ENCODE data around the gene GALNT2. TPM values are rescaled to one million over a fixed set of nuclear protein-coding genes. Genes with fewer than 3 reads are reported as not detected.

Gene GALNT2
- total RNA-seq, 1 donor from 2014 or later: 129 TPM

GRCh38 chr1:230152999-230153398 is 86.0 kb downstream of the GALNT2 start:
- Histone ChIP-seq H3K27me3 (no peaks in the 10 kb centered on the region), H3K27ac (no peak overlapping the region), H3K9me3 (no peaks in the 10 kb centered on the region), H3K4me1 (peaks cover under 1 to 29% of the 10 kb centered on the region in 2 donors), H3K4me3 (no peak overlapping the region), H3K36me3 (no peaks in the 10 kb centered on the region)
- no peak for TF ChIP-seq CTCF (IDR thresholded peaks at IDR 0.05)
- no peak for DNase-seq (ENCODE audit: low spot score in 2 of 2)
- intact Hi-C loops (cut with DNase I): no loop called here

GRCh38 chr1:230153641-230154296 is 86.7 kb downstream of the GALNT2 start:
- H3K27ac ChIP-seq: no peak overlapping the region
- no peaks in the 10 kb centered on the region for H3K36me3 ChIP-seq
- H3K4me1 ChIP-seq: peaks cover 0 to 35% of the 10 kb centered on the region in 2 donors
- no peak for DNase-seq (ENCODE audit: low spot score in 2 of 2)
- intact Hi-C loops (cut with DNase I): no loop called here
- H3K27me3 ChIP-seq: no peaks in the 10 kb centered on the region
- no peak overlapping the region for H3K4me3 ChIP-seq
- H3K9me3 ChIP-seq: no peaks in the 10 kb centered on the region
- TF ChIP-seq CTCF (IDR thresholded peaks at IDR 0.05): no peak

GRCh38 chr1:230155021-230155420 is 88.0 kb downstream of the GALNT2 start:
- intact Hi-C loops (cut with DNase I): no loop called here
- no peaks in the 10 kb centered on the region for H3K27me3 ChIP-seq
- no peak overlapping the region for H3K4me3 ChIP-seq
- no peak for DNase-seq (ENCODE audit: low spot score in 2 of 2)
- TF ChIP-seq CTCF (IDR thresholded peaks at IDR 0.05): no peak
- no peak overlapping the region for H3K27ac ChIP-seq
- H3K4me1 ChIP-seq: peaks cover 0 to 33% of the 10 kb centered on the region in 2 donors
- no peaks in the 10 kb centered on the region for H3K36me3 ChIP-seq
- no peaks in the 10 kb centered on the region for H3K9me3 ChIP-seq

GRCh38 chr1:230156068-230156467 is 89.0 kb downstream of the GALNT2 start:
- DNase-seq (ENCODE audit: low spot score in 2 of 2): no peak
- H3K4me1 ChIP-seq: peaks cover 0 to 30% of the 10 kb centered on the region in 2 donors
- H3K4me3 ChIP-seq: no peak overlapping the region
- no peak overlapping the region for H3K27ac ChIP-seq
- TF ChIP-seq CTCF (IDR thresholded peaks at IDR 0.05): no peak
- H3K27me3 ChIP-seq: no peaks in the 10 kb centered on the region
- no peaks in the 10 kb centered on the region for H3K36me3 ChIP-seq
- intact Hi-C loops (cut with DNase I): no loop called here
- no peaks in the 10 kb centered on the region for H3K9me3 ChIP-seq

- no peak for TF ChIP-seq CTCF (IDR thresholded peaks at IDR 0.05)
- DNase-seq (ENCODE audit: low spot score in 2 of 2): no peak
- intact Hi-C loops (cut with DNase I): no loop called here
- no peaks in the 10 kb centered on the region for H3K36me3 ChIP-seq
- H3K4me1 ChIP-seq: peaks cover 0 to 30% of the 10 kb centered on the region in 2 donors
- H3K27me3 ChIP-seq: no peaks in the 10 kb centered on the region
- H3K4me3 ChIP-seq: no peak overlapping the region
- no peak overlapping the region for H3K27ac ChIP-seq
- no peaks in the 10 kb centered on the region for H3K9me3 ChIP-seq
Observed at GRCh38 chr1:230156536-230156935, 89.5 kb downstream of the GALNT2 start.
